GM18907 (cell line): ENCODE measurements around the gene TAF3.
A peak's percentile ranks its signal among the peaks of the same experiment; 100 is the strongest.
"Not testable (repeated sequence)": the region's sequence is repeated elsewhere in the genome, so short reads cannot be mapped to it uniquely, and the experiment has no call there.

ENCODE experiments used
- ATAC-seq: cut with Tn5 transposase; IDR thresholded peaks from one replicate; pipeline ENCODE4 v1.9.1; 2021; ENCODE audit warnings: mild to moderate bottlenecking, moderate library complexity; ENCODE audit not compliant: unreplicated experiment

Gene TAF3

GRCh38 chr10:7810443-7810842 is 7.9 kb upstream of the TAF3 start:
- ATAC-seq: no peak

GRCh38 chr10:7811000-7811399 is 7.3 kb upstream of the TAF3 start:
- no peak for ATAC-seq

- not testable (repeated sequence) for ATAC-seq
Measured at GRCh38 chr10:7811743-7812142, 6.6 kb upstream of the TAF3 start.

- ATAC-seq: no peak
Measured at GRCh38 chr10:7813481-7813880, 4.8 kb upstream of the TAF3 start.

GRCh38 chr10:7817576-7817975 is 729 bp upstream of the TAF3 start:
- ATAC-seq: no peak

GRCh38 chr10:7817984-7818294 is 366 bp upstream of the TAF3 start:
- peak; percentile 22 for ATAC-seq

- ATAC-seq: peak; percentile 48
Measured at GRCh38 chr10:7819121-7819460, 786 bp downstream of the TAF3 start.

- no peak for ATAC-seq
Measured at GRCh38 chr10:7824251-7824650, 5.9 kb downstream of the TAF3 start.

- ATAC-seq: no peak
Measured at GRCh38 chr10:7826971-7827370, 8.7 kb downstream of the TAF3 start.

GRCh38 chr10:7829289-7829834 is 11.1 kb downstream of the TAF3 start:
- no peak for ATAC-seq

GRCh38 chr10:7832060-7832459 is 13.8 kb downstream of the TAF3 start:
- ATAC-seq: no peak

GRCh38 chr10:7833210-7833609 is 14.9 kb downstream of the TAF3 start:
- ATAC-seq: no peak

GRCh38 chr10:7834262-7834661 is 16.0 kb downstream of the TAF3 start:
- ATAC-seq: no peak

- ATAC-seq: no peak
Measured at GRCh38 chr10:7836571-7836970, 18.3 kb downstream of the TAF3 start.

GRCh38 chr10:7846591-7846990 is 28.3 kb downstream of the TAF3 start:
- no peak for ATAC-seq

- no peak for ATAC-seq
Measured at GRCh38 chr10:7853226-7853842, 35.0 kb downstream of the TAF3 start.

GRCh38 chr10:7853890-7854289 is 35.6 kb downstream of the TAF3 start:
- ATAC-seq: no peak

GRCh38 chr10:7855205-7855604 is 36.9 kb downstream of the TAF3 start:
- no peak for ATAC-seq

GRCh38 chr10:7856678-7857077 is 38.4 kb downstream of the TAF3 start:
- no peak for ATAC-seq

GRCh38 chr10:7857262-7857661 is 39.0 kb downstream of the TAF3 start:
- ATAC-seq: no peak

- no peak for ATAC-seq
Measured at GRCh38 chr10:7861509-7862120, 43.3 kb downstream of the TAF3 start.

GRCh38 chr10:7862121-7862514 is 43.8 kb downstream of the TAF3 start:
- no peak for ATAC-seq

- no peak for ATAC-seq
Measured at GRCh38 chr10:7866176-7866575, 47.9 kb downstream of the TAF3 start.
